Fibroblast of lung (primary cell): ENCODE data around the gene ENOX1. TPM values are rescaled to one million over a fixed set of nuclear protein-coding genes. Genes with fewer than 3 reads are reported as not detected.
A peak's percentile ranks its signal among the peaks of the same experiment; 100 is the strongest.

Source experiments
- DNase-seq, 2 donors: peaks; one replicate each; pipeline versions ENCODE4 v3.0.0 to v3.0.0-alpha.2; 2010; ENCODE audit warnings: low read depth in 2 of 2
- H2AFZ ChIP-seq: 2 replicates; pipeline ENCODE4 v1.5.1; 2012; ENCODE audit warnings: low read length, control low read depth, inconsistent platforms
- H3K27ac ChIP-seq: 2 replicates; pipeline ENCODE4 v1.5.1; 2011; ENCODE audit warnings: low read length, control low read depth; ENCODE audit not compliant: insufficient read depth
- H3K27me3 ChIP-seq: 2 replicates; pipeline ENCODE4 v1.5.1; 2011; ENCODE audit warnings: mild to moderate bottlenecking, low read length; ENCODE audit not compliant: control insufficient read depth, insufficient read depth
- H3K36me3 ChIP-seq: 2 replicates; pipeline ENCODE4 v1.5.1; 2011; ENCODE audit warnings: low read length; ENCODE audit not compliant: control insufficient read depth, insufficient read depth
- H3K4me1 ChIP-seq: 2 replicates; pipeline ENCODE4 v1.5.1; 2011; ENCODE audit warnings: low read length; ENCODE audit not compliant: control insufficient read depth, insufficient read depth; ENCODE audit errors: extremely low read depth
- H3K4me2 ChIP-seq: 2 replicates; pipeline ENCODE4 v1.5.1; 2011; ENCODE audit warnings: low read length, control low read depth; ENCODE audit not compliant: insufficient read depth; ENCODE audit errors: extremely low read depth
- H3K4me3 ChIP-seq, 4 experiments: fragments of 200-600 bp in 1 of 4; sonication (generic) in 1 of 4; replicated peaks in 1 of 4; 2 replicates each; pipeline ENCODE4 v1.5.1; 2011 to 2016; ENCODE audit warnings: low read length in 4 of 4, low read depth in 3 of 4, mild to moderate bottlenecking in 3 of 4, control low read depth in 2 of 4, inconsistent platforms in 1 of 4, mixed read lengths in 1 of 4; ENCODE audit not compliant: insufficient read depth in 1 of 4; ENCODE audit errors: control extremely low read depth in 1 of 4
- H3K79me2 ChIP-seq: 2 replicates; pipeline ENCODE4 v1.5.1; 2012; ENCODE audit warnings: mild to moderate bottlenecking, low read length, inconsistent platforms; ENCODE audit not compliant: control insufficient read depth, insufficient read depth
- H3K9ac ChIP-seq: 2 replicates; pipeline ENCODE4 v1.5.1; 2011; ENCODE audit warnings: mild to moderate bottlenecking, low read length, control low read depth; ENCODE audit not compliant: insufficient read depth
- H3K9me3 ChIP-seq: 2 replicates; pipeline ENCODE4 v1.5.1; 2012; ENCODE audit warnings: low read depth, low read length; ENCODE audit not compliant: control insufficient read depth, insufficient read depth
- H4K20me1 ChIP-seq: 2 replicates; pipeline ENCODE4 v1.5.1; 2011; ENCODE audit warnings: low read length; ENCODE audit not compliant: control insufficient read depth, insufficient read depth; ENCODE audit errors: extremely low read depth
- CTCF ChIP-seq, 2 donors: IDR thresholded peaks in 1 of 2; conservative IDR thresholded peaks in 1 of 2; 1 replicate in 1 of 2; 2 replicates in 1 of 2; pipeline ENCODE4 v1.5.1; 2011 to 2012; ENCODE audit warnings: low read length in 2 of 2, control low read depth in 1 of 2, inconsistent platforms in 1 of 2, low read depth in 1 of 2, mild to moderate bottlenecking in 1 of 2
- EZH2 ChIP-seq: IDR thresholded peaks from 2 replicates; pipeline ENCODE4 v1.5.1; 2012; ENCODE audit warnings: low read length, control low read depth, mild to moderate bottlenecking; ENCODE audit errors: missing control alignments
- polyA plus RNA-seq, 2 donors: library from polyadenylated mRNA; depleted of rRNA in 1 of 2; stranded (reverse) in 1 of 2; unstranded in 1 of 2; fragments of >200 nt; gene quantifications; 2 replicates each; pipeline ENCODE4 v1.2.1, GENCODE V29; 2011 to 2012; ENCODE audit warnings: missing spikeins in 1 of 2
- total RNA-seq: library from RNA; depleted of rRNA; stranded (reverse); fragments of >200 nt; gene quantifications from 2 replicates; pipeline ENCODE4 v1.2.1, GENCODE V29; 2014

The ENOX1 gene
- total and polyA plus RNA-seq, 2 donors (not counting 1 experiment from before 2014, with no cell fraction given) = 3.5 to 7.6 TPM

- no peak for DNase-seq
- Histone ChIP-seq H3K9me3 (no peaks in the 10 kb centered on the region), H3K4me1 (no peaks in the 10 kb centered on the region), H4K20me1 (no peaks in the 10 kb centered on the region), H3K4me3 (no peak overlapping the region), H2AFZ (no peak overlapping the region), H3K4me2 (no peak overlapping the region), H3K9ac (no peak overlapping the region), H3K27ac (no peak overlapping the region), H3K36me3 (no peaks in the 10 kb centered on the region), H3K27me3 (no peaks in the 10 kb centered on the region), H3K79me2 (no peaks in the 10 kb centered on the region)
- TF ChIP-seq CTCF (conservative IDR thresholded peaks at IDR 0.05 in 1 of 2, IDR thresholded peaks at IDR 0.05 in 1 of 2; ENCODE audit: low read depth in 1 of 2, low read length in 2 of 2) (no peak), EZH2 (no peak)
Measured at GRCh38 chr13:43343645-43344044, 443.1 kb downstream of the ENOX1 start.

GRCh38 chr13:43339805-43340550 is 446.8 kb downstream of the ENOX1 start:
- Histone ChIP-seq H3K9ac (no peak overlapping the region), H3K27me3 (no peaks in the 10 kb centered on the region), H2AFZ (no peak overlapping the region), H3K27ac (no peak overlapping the region), H3K4me2 (no peak overlapping the region), H4K20me1 (no peaks in the 10 kb centered on the region), H3K36me3 (no peaks in the 10 kb centered on the region), H3K9me3 (no peaks in the 10 kb centered on the region), H3K4me1 (no peaks in the 10 kb centered on the region), H3K79me2 (no peaks in the 10 kb centered on the region), H3K4me3 (no peak overlapping the region)
- TF ChIP-seq CTCF (conservative IDR thresholded peaks at IDR 0.05 in 1 of 2, IDR thresholded peaks at IDR 0.05 in 1 of 2; ENCODE audit: low read depth in 1 of 2, low read length in 2 of 2) (no peak), EZH2 (no peak)
- DNase-seq = peak in 1 of 2 donors; percentile 5

- Histone ChIP-seq H2AFZ (no peak overlapping the region), H3K36me3 (no peaks in the 10 kb centered on the region), H3K4me3 (no peak overlapping the region), H4K20me1 (no peaks in the 10 kb centered on the region), H3K27me3 (no peaks in the 10 kb centered on the region), H3K9ac (no peak overlapping the region), H3K4me2 (no peak overlapping the region), H3K4me1 (no peaks in the 10 kb centered on the region), H3K9me3 (no peaks in the 10 kb centered on the region), H3K27ac (no peak overlapping the region), H3K79me2 (no peaks in the 10 kb centered on the region)
- DNase-seq = no peak
- TF ChIP-seq CTCF (conservative IDR thresholded peaks at IDR 0.05 in 1 of 2, IDR thresholded peaks at IDR 0.05 in 1 of 2; ENCODE audit: low read depth in 1 of 2, low read length in 2 of 2) (no peak), EZH2 (no peak)
Measured at GRCh38 chr13:43339145-43339804, 447.5 kb downstream of the ENOX1 start.
